Measurements from ENCODE around the gene TCF15. TPM values are rescaled to one million over a fixed set of nuclear protein-coding genes. Genes with fewer than 3 reads are reported as not detected.

TCF15 gene
- total and polyA plus RNA-seq, 2 of the 13 experiments (the other 11 are each of a cell fraction or from before 2014, with no cell fraction given): not detected

GRCh38 chr20:642398-643174 lies 32.5 kb upstream of the TCF15 start (continued):
- TF ChIP-seq MTA1 (CRISPR knock-in tag; IDR thresholded peaks at IDR 0.05; ENCODE audit: borderline replicate concordance): peak; percentile 97
- no peak for TF ChIP-seq KLF13 (CRISPR knock-in tag; IDR thresholded peaks at IDR 0.05)
- peak in 1 of 2 experiments; percentile 13; a peak in 1 of 4 replicates for TF ChIP-seq ATF4 (CRISPR knock-in tag; IDR thresholded peaks at IDR 0.05)
- no peak for TF ChIP-seq TMF1 (CRISPR knock-in tag; IDR thresholded peaks at IDR 0.05; ENCODE audit: low read depth)
- TF ChIP-seq GMEB2 (CRISPR knock-in tag; IDR thresholded peaks at IDR 0.05; ENCODE audit: low read depth): no peak
- TF ChIP-seq HES4 (CRISPR knock-in tag; IDR thresholded peaks at IDR 0.05; ENCODE audit: borderline replicate concordance): no peak; the same call in 1 of the 2 replicates
- peak; percentile 87 for TF ChIP-seq BRCA1 (CRISPR knock-in tag; IDR thresholded peaks at IDR 0.05)
- TF ChIP-seq, protein P1, sequence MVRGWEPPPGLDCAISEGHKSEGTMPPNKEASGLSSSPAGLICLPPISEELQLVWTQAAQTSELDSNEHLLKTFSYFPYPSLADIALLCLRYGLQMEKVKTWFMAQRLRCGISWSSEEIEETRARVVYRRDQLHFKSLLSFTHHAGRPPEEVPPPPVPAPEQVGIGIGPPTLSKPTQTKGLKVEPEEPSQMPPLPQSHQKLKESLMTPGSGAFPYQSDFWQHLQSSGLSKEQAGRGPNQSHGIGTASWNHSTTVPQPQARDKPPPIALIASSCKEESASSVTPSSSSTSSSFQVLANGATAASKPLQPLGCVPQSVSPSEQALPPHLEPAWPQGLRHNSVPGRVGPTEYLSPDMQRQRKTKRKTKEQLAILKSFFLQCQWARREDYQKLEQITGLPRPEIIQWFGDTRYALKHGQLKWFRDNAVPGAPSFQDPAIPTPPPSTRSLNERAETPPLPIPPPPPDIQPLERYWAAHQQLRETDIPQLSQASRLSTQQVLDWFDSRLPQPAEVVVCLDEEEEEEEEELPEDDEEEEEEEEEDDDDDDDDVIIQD (CRISPR knock-in tag; IDR thresholded peaks at IDR 0.05; ENCODE audit: low read depth): no peak
- no peak for TF ChIP-seq ZNF225 (CRISPR knock-in tag; IDR thresholded peaks at IDR 0.05)
- TF ChIP-seq XRCC5 (optimal IDR thresholded peaks at IDR 0.05; ENCODE audit: low read length): no peak
- TF ChIP-seq, protein P2, sequence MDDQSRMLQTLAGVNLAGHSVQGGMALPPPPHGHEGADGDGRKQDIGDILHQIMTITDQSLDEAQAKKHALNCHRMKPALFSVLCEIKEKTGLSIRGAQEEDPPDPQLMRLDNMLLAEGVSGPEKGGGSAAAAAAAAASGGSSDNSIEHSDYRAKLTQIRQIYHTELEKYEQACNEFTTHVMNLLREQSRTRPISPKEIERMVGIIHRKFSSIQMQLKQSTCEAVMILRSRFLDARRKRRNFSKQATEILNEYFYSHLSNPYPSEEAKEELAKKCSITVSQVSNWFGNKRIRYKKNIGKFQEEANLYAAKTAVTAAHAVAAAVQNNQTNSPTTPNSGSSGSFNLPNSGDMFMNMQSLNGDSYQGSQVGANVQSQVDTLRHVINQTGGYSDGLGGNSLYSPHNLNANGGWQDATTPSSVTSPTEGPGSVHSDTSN (CRISPR knock-in tag; IDR thresholded peaks at IDR 0.05; ENCODE audit: borderline replicate concordance): no peak
- TF ChIP-seq ZBTB7A (CRISPR knock-in tag; IDR thresholded peaks at IDR 0.05): peak; percentile 99
- TF ChIP-seq MED13 (CRISPR knock-in tag; IDR thresholded peaks at IDR 0.05): no peak
- TF ChIP-seq ZMAT3 (CRISPR knock-in tag; conservative IDR thresholded peaks at IDR 0.05): peak; percentile 80
- TF ChIP-seq PLRG1 (conservative IDR thresholded peaks at IDR 0.05): no peak
- TF ChIP-seq SAP130 (CRISPR knock-in tag; IDR thresholded peaks at IDR 0.05; ENCODE audit: low read depth): peak; percentile 90
- no peak for TF ChIP-seq KMT2B (CRISPR knock-in tag; IDR thresholded peaks at IDR 0.05)
- no peak for TF ChIP-seq STAT5B (CRISPR knock-in tag; IDR thresholded peaks at IDR 0.05)
- no peak; the same call in 1 of the 2 replicates for TF ChIP-seq TARDBP (CRISPR knock-in tag; IDR thresholded peaks at IDR 0.05)
- peak; percentile 87 for TF ChIP-seq HOXA5 (CRISPR knock-in tag; IDR thresholded peaks at IDR 0.05)
- TF ChIP-seq SKI (IDR thresholded peaks at IDR 0.05; ENCODE audit: partially characterized antibody): peak; percentile 75
- TF ChIP-seq, protein P3, sequence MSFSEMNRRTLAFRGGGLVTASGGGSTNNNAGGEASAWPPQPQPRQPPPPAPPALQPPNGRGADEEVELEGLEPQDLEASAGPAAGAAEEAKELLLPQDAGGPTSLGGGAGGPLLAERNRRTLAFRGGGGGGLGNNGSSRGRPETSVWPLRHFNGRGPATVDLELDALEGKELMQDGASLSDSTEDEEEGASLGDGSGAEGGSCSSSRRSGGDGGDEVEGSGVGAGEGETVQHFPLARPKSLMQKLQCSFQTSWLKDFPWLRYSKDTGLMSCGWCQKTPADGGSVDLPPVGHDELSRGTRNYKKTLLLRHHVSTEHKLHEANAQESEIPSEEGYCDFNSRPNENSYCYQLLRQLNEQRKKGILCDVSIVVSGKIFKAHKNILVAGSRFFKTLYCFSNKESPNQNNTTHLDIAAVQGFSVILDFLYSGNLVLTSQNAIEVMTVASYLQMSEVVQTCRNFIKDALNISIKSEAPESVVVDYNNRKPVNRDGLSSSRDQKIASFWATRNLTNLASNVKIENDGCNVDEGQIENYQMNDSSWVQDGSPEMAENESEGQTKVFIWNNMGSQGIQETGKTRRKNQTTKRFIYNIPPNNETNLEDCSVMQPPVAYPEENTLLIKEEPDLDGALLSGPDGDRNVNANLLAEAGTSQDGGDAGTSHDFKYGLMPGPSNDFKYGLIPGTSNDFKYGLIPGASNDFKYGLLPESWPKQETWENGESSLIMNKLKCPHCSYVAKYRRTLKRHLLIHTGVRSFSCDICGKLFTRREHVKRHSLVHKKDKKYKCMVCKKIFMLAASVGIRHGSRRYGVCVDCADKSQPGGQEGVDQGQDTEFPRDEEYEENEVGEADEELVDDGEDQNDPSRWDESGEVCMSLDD (CRISPR knock-in tag; IDR thresholded peaks at IDR 0.05; ENCODE audit: borderline replicate concordance): peak; percentile 91; the same call in 1 of the 2 replicates

All from HepG2 (cell line).